ENCODE measurements around the gene EFNA5.

- TF ChIP-seq ZFP3 (tag by site-specific recombination; IDR thresholded peaks at IDR 0.05; ENCODE audit: low read depth) (no peak), ZNF473 (tag by site-specific recombination; IDR thresholded peaks at IDR 0.05) (no peak), CTCF (tag by site-specific recombination; IDR thresholded peaks at IDR 0.05) (no peak), OVOL3 (tag by site-specific recombination; IDR thresholded peaks at IDR 0.05) (no peak), ZNF639 (tag by site-specific recombination; IDR thresholded peaks at IDR 0.05) (no peak), HOXA7 (CRISPR knock-in tag; IDR thresholded peaks at IDR 0.05; ENCODE audit: borderline replicate concordance) (no peak), KLF7 (tag by site-specific recombination; IDR thresholded peaks at IDR 0.05; ENCODE audit: borderline replicate concordance) (no peak), ZNF660 (tag by site-specific recombination; IDR thresholded peaks at IDR 0.05) (no peak), ZNF776 (tag by site-specific recombination; IDR thresholded peaks at IDR 0.05; ENCODE audit: borderline replicate concordance) (no peak)
Observed at GRCh38 chr5:107419498-107419897, 251.2 kb downstream of the EFNA5 start.

All from HEK293 (cell line).